Thyroid gland (tissue), 4 donors: Measurements from ENCODE around the gene GZMA.

Experiments used
- POLR2A ChIP-seq, 2 donors: fragments of 450-650 bp; IDR thresholded peaks; one replicate each; pipeline ENCODE4 v1.6.1; 2017; ENCODE audit warnings: antibody characterized with exemption in 2 of 2, mild to moderate bottlenecking in 2 of 2, moderate library complexity in 1 of 2
- TF ChIP-seq, protein P1 (sequence below), 6 experiments: fragments of 200-600 bp in 3 of 6; fragments of 450-650 bp in 3 of 6; sonication (generic) in 3 of 6; IDR thresholded peaks; one replicate each; pipeline ENCODE4 v1.5.1; 2016 to 2019; ENCODE audit warnings: antibody characterized with exemption in 6 of 6, mild to moderate bottlenecking in 2 of 6, inconsistent platforms in 1 of 6, moderate library complexity in 1 of 6

- TF ChIP-seq POLR2A (IDR thresholded peaks at IDR 0.05), result no peak
- TF ChIP-seq, protein P1, sequence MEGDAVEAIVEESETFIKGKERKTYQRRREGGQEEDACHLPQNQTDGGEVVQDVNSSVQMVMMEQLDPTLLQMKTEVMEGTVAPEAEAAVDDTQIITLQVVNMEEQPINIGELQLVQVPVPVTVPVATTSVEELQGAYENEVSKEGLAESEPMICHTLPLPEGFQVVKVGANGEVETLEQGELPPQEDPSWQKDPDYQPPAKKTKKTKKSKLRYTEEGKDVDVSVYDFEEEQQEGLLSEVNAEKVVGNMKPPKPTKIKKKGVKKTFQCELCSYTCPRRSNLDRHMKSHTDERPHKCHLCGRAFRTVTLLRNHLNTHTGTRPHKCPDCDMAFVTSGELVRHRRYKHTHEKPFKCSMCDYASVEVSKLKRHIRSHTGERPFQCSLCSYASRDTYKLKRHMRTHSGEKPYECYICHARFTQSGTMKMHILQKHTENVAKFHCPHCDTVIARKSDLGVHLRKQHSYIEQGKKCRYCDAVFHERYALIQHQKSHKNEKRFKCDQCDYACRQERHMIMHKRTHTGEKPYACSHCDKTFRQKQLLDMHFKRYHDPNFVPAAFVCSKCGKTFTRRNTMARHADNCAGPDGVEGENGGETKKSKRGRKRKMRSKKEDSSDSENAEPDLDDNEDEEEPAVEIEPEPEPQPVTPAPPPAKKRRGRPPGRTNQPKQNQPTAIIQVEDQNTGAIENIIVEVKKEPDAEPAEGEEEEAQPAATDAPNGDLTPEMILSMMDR (IDR thresholded peaks at IDR 0.05), result no peak
These were observed 6.3 kb upstream of the GZMA start for GRCh38 chr5:55096182-55096581.
